Stimulated activated CD4-positive, alpha-beta T cell treated with anti-CD3 and anti-CD28 coated beads, Interleukin-4, amount 100 ng/mL, for 4 hours (primary cell): Measurements from ENCODE around the gene CNTNAP2.
"Not testable (repeated sequence)": the region's sequence is repeated elsewhere in the genome, so short reads cannot be mapped to it uniquely, and the experiment has no call there.

Experiments
- DNase-seq, 2 experiments: peaks; one replicate each; pipeline ENCODE4 v3.0.0-alpha.2; 2020

Gene CNTNAP2

DNA sequence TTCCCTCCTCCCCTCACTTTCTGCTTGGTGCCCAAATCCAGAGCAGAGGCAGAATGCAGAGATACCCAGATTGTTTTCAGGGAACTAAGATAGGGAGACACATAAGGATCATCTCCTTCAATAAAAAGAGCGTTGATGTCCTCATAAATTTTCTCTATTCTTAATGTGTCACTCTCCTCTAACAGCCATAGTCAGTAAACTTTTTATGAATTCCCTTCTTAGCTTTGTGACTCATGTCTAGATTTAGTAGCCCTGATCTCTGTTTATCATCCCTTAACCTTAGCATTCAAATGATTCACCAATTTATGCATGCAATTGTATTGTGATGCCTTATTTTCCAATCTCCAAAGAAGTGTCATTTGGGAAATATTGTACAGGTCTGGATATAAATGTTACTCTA, 1478.4 kb downstream of the CNTNAP2 start:
- DNase-seq: no peak

DNA sequence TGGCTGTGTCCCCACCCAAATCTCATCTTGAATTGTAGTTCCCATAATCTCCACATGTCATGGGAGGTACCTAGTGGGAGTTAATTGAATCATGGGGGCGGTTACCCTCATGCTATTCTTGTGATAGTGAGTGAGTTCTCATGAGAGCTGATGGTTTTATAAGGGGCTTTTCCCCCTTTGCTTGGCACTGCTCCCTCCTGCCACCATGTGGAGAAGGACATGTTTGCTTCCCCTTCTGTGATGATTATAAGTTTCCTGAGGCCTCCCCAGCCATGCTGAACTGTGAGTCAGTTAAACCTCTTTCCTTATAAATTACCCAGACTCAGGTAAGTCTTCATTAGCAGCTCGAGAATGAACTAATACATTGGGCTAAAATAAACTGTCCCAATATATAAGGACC, 1482.1 kb downstream of the CNTNAP2 start:
- DNase-seq: not testable (repeated sequence)

- no peak for DNase-seq
Measured at GRCh38 chr7:147605323-147605722, 1488.7 kb downstream of the CNTNAP2 start.

DNA sequence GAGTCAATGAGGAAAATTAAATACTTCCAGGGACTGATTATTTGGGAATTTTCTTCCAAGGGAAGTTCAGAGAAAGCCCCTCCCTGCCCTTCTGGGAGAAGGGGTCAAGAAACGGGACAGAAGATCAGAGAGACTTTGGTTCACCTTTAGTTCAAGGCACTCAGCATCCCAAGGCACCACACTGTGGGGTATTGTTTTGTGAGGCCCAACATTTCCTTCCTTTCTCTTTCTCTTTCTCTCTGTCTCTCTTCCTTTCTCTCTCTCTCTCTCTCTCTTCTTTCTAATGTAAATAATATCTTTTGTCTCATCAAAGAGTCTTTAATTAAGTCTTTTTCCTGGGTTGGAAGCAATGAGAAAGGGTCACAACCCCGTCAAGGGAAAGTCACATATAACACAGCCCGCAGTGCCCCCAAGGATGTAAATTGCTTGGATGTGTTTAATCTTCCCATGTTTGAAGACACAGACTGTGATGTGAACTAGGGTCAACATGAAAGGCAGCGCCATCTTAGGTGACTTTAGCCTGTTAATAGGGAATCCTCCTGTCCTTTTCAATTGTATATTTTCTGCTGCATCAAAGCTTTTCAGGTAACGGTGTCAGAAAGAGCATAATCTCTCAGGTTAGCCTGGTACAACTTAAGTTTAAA, 1490.7 kb downstream of the CNTNAP2 start:
- DNase-seq: no peak

- DNase-seq: no peak
Measured at GRCh38 chr7:147611431-147611830, 1494.8 kb downstream of the CNTNAP2 start.

GRCh38 chr7:147635288-147635687, 1518.7 kb downstream of the CNTNAP2 start:
- no peak for DNase-seq

DNA sequence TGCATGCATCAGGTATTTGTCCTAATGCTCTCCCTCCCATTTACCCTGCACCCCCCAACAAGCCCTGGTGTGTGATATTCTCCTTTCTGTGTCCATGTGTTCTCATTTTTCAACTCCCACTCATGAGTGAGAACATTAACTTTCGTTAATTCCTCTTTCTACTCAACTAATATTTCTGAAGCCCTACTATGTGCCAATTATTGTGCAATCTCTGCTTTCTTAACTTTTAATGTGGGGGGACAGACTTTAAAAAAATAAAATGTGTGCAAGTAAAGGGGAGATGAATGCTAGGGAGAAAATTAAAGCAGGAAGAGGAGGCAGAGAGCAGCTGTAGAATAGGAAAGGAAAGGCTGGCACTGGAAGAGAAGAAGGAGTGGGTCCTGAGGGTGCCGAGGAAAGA, 1520.0 kb downstream of the CNTNAP2 start:
- DNase-seq: no peak

- DNase-seq: no peak
Measured at GRCh38 chr7:147638566-147638965, 1522.0 kb downstream of the CNTNAP2 start.

GRCh38 chr7:147639037-147639436, 1522.4 kb downstream of the CNTNAP2 start:
- DNase-seq: no peak

DNA sequence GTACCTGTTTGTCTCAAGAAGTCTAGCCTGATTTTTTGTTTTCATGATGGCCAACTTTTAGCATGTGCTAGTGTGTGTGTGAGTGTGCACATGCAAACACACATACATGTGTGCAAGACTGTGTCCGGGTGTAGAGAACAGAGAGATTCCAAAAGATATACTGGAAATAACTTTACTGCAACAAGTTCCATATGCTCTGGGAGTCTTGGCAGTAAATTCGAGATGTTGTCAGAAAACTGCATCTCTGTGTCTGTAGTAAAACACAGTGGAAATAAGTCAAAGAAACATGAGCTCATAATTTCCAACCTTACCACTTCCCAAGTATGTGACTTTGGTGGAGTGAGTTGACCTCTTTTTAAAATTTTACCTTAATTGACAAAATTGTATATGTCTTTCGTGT, 1523.2 kb downstream of the CNTNAP2 start:
- no peak for DNase-seq

- no peak for DNase-seq
Measured at GRCh38 chr7:147640821-147641220, 1524.2 kb downstream of the CNTNAP2 start.

- no peak for DNase-seq
Measured at GRCh38 chr7:147646568-147646967, 1530.0 kb downstream of the CNTNAP2 start.

DNA sequence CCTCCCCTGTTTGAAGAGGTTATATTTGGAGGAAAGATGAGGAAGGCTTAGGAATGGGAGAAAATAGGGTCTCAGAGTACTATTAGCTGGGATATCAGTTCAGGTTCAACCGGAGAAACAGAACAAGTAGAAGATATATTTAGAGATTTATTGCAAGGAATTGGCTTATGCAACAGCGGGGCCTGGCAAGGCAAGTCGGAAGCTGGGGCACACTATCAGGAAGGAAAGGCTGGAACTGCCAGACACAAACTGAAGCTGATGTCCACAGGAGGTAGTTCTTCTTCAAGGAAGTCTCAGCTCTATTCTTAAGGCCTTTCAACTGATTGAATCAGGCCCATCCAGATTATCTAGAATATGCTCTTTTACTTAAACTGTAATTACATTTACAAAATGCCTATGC, 1534.4 kb downstream of the CNTNAP2 start:
- DNase-seq: no peak

DNA sequence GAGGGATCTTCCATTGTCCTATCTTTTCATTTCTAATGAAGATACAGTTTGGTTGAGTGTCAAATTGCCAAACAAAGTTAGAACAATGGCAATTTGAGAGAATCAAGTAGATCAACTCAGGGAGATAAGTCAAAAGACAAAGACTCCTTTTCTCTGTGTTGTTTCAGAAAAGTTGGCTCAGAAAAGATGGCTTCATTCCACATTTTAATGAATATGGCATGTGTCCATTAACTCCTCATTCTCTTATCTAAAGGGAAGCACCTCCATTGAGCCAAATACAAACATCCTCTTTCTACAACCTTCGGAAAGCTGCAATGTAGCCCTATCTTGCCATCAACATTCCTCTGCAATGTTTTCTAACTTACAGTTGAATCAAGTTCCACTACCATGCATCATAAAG, 1535.0 kb downstream of the CNTNAP2 start:
- DNase-seq: no peak

- DNase-seq: no peak
Measured at GRCh38 chr7:147653456-147653855, 1536.9 kb downstream of the CNTNAP2 start.

DNA sequence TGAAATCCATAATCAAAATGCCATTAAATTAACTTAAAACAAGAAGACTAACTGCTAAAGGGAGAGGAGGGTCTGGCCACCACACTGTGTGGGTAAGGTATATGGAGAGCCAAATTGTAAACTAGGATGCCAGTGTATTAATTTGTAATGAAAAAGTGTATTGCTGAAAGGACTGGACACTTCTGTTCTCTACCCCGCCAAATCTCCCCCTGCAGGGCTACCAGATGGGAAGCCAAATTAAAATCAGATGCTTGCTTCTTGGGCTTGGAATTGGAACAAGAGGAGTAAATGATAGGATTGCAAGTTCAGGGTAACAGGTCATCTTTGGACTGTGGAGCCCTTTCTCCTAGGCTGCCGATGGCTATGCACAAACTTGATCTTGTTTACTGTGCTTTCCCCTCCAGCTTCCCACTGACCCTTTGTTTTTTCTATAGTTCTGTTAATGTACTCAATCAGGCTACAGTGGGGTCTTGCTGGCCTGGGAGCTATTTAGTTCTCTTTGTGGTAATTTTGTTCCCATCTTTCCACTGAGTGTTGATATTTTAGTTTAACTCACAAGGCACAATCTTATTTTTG, 1541.9 kb downstream of the CNTNAP2 start:
- no peak for DNase-seq

DNA sequence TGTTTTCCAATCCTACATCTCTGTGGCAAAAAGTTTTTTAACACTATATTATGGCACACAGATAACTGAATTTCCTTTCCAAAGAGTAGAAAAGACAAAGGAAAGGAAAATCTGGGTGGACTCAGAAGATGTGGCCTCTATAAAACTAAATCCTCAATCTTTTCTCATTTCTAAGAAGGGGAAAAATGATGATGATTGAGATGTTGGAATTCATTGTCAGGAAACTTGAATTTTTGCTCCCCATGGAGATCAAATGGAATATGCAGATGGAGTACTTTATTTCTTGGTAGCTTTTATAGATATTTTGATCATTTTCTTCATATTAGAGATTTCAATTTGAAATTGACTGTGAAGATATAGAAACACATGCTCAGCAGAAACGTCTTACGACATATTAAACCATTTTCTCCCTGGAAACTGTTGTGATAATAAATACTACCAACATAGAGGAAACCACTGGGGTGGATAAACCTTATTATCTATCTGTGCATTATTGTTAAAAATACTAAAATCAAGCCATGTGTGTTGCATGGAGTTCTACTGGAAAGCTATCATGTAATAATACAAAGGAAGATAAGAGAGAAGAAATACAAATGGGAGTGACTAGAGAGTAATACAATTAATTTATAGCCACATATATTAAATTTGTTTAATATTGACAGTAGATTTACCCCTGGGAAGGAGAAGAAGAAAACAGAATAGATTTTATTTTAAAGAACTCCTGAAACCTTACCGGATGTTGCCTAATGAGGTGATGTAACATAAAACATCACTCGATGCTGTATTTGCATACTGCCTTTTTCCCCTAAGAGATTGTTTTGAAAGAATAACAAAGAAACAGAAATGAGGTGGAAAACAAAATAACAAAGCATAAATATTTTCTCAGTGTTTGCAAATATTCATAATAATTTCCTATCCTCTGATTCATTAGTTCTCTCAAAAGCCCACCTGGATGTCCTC, 1542.7 kb downstream of the CNTNAP2 start:
- no peak for DNase-seq

GRCh38 chr7:147664541-147664940, 1547.9 kb downstream of the CNTNAP2 start:
- no peak for DNase-seq

DNA sequence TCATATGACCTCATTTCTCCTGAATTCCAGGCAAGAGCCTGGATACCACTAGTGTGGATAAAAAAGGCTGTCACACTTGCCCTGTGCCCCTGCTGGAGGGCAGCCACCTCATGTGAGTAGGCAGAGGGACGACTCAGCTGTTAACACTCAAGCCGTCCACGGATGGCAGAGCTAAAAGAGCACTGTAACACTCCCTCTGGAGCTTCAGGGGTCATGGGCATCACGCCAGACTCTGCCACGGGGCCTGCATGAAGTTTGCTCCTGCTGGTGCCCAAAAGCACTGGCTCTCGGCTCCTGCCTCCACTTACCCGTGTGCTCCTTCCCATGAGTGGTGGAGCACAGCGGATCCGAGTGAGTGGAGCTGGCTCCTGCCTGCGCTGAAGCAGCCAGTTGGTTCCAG, 1554.2 kb downstream of the CNTNAP2 start:
- no peak for DNase-seq

GRCh38 chr7:147674705-147675104, 1558.1 kb downstream of the CNTNAP2 start:
- no peak for DNase-seq

DNA sequence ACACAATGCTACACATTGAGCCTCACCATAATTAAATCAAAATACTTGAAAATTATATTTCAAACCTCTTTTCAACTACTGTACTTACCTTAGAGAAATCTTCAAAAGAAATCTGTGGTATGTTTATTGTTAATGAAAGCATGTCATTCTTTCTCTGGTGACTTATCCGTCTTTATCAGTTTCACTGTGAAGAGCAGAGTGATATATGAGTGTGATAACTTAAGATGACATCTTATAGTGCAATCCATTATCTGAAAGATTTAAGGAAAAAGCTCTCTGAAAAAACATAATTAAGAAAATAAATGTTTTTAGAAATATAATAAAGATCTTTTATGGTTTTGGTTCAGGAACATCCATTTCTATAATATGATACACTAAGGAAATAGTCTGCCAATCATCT, 1562.3 kb downstream of the CNTNAP2 start:
- DNase-seq: no peak

DNA sequence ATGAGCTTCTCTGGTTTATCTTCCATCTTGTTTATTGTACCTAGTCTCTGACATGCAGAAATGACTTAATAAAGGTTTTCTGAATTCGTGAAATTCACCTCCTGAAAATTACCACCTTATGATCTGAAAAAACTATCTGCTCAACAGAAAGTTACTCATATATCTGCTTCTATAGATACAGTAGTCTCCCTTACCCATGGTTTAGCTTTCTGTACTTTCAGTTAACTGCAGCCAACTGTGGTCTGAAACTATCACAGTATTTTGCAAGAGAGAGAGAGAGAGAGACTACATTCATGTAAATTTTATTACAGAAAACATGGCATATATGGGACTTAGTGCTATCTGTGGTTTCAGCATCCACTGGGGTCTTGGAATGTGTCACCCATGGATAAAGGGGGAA, 1564.9 kb downstream of the CNTNAP2 start:
- DNase-seq: no peak

- no peak for DNase-seq
Measured at GRCh38 chr7:147700702-147701101, 1584.1 kb downstream of the CNTNAP2 start.

GRCh38 chr7:147707926-147708325, 1591.3 kb downstream of the CNTNAP2 start:
- DNase-seq: no peak
